ENCODE results near the gene RXRA. TPM values are rescaled to one million over a fixed set of nuclear protein-coding genes. Genes with fewer than 3 reads are reported as not detected.

The RXRA gene
- total and polyA plus RNA-seq, 12 donors = 5.5 to 114 (median 71.3) TPM

DNA sequence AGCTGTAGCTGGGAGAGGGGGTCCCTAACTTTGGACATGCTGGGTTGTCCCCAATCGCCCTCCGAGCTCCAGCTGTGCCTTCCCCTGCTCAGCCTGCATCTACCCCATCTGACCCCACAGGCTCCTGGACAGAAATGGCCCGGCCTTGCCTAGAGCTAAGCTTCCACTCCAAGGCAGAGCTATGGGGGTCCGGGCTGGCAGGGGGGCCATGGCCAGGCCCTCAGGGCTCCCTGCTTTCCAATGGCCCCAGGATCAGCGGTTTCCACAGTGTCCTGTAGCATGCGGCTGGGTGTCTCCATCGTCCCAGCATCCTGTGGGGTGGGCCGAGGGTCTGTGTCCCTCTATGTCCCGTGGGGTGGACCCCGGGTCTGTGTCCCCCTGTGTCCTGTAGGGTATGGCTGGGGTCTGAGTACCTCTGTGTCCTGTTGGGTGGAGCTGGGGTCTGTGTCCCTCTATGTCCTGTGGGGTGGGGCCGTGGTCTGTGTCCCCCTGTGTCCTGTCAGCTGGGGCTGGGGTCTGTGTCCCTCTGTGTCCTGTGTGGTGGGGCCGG is 130.6 kb downstream of the RXRA start:
- Histone ChIP-seq H3K4me3 (no peak overlapping the region), H3K4me1 (replicated peaks in 1 of 2) (peaks cover 0 to 11% of the 10 kb centered on the region in 2 donors)

DNA sequence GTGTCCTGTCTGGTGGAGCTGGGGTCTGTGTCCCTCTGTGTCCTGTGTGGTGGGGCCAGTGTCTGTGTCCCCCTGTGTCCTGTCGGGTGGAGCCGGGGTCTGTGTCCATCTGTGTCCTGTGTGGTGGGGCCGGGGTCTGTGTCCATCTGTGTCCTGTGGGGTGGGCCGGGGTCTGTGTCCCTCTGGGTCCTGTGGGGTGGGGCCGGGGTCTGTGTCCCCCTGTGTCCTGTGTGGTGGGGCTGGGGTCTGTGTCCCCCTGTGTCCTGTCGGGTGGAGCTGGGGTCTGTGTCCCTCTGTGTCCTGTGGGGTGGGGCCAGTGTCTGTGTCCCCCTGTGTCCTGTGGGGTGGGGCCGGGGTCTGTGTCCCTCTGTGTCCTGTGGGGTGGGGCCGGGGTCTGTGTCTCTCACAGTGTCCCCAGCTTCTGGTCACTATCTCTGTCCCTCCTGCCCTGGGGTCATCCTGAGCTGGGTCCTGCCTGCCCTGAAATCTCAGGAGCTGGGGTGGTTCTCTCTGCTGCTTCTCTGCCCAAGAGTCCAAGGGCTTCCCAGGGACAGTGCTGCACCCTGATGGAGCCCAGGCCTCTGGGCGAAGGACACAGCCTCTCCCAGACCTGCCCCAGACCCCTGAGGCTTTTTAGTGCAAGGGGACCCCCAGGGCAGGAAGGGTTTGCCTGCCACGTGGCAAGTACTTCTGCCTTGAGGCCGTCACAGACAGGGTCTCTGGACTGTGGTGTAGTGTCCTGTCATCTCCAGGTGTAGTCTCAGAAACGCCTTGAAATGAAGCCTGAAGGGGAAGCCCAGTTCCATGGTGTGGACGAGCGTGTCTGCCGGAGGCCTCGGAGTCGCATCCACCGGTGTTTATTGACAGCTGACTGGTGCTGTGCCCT is 131.3 kb downstream of the RXRA start:
- Histone ChIP-seq H3K4me1 (replicated peaks in 1 of 2) (peaks cover 0 to 11% of the 10 kb centered on the region in 2 donors), H3K9me3 (replicated peaks in 1 of 3) (no peaks in the 10 kb centered on the region), H3K27ac (peak overlapping the region in 2 of 5 donors; percentile 90 to 91), H3K4me3 (no peak overlapping the region), H3K36me3 (replicated peaks in 1 of 2) (no peaks in the 10 kb centered on the region), H3K27me3 (peaks cover 3% of the 10 kb centered on the region)
- 82 to 87% (median 86%) methylated on average over 4 to 18 of the region's 18 CpGs for WGBS, 4 donors
- TF ChIP-seq, protein P1, sequence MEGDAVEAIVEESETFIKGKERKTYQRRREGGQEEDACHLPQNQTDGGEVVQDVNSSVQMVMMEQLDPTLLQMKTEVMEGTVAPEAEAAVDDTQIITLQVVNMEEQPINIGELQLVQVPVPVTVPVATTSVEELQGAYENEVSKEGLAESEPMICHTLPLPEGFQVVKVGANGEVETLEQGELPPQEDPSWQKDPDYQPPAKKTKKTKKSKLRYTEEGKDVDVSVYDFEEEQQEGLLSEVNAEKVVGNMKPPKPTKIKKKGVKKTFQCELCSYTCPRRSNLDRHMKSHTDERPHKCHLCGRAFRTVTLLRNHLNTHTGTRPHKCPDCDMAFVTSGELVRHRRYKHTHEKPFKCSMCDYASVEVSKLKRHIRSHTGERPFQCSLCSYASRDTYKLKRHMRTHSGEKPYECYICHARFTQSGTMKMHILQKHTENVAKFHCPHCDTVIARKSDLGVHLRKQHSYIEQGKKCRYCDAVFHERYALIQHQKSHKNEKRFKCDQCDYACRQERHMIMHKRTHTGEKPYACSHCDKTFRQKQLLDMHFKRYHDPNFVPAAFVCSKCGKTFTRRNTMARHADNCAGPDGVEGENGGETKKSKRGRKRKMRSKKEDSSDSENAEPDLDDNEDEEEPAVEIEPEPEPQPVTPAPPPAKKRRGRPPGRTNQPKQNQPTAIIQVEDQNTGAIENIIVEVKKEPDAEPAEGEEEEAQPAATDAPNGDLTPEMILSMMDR (IDR thresholded peaks at IDR 0.05) = no peak
- TF ChIP-seq POLR2A (IDR thresholded peaks at IDR 0.05) = no peak
- intact Hi-C loops (cut with DNase I) = loop anchor here in 1 of 2 donors (10.0 kb wide), 1 partner anchor 177 kb away; no protein-coding TSS in a partner anchor
- DNase-seq = no peak

More for the DNA sequence above, 130.6 kb downstream of the RXRA start:
- no peaks in the 10 kb centered on the region for H3K9me3 ChIP-seq (replicated peaks in 1 of 3)
- H3K36me3 ChIP-seq (replicated peaks in 1 of 2) = no peaks in the 10 kb centered on the region
- TF ChIP-seq POLR2A (IDR thresholded peaks at IDR 0.05) = no peak
- TF ChIP-seq, protein P1 (IDR thresholded peaks at IDR 0.05) = no peak
- intact Hi-C loops (cut with DNase I) = loop anchor here in 1 of 2 donors (10.0 kb wide), 1 partner anchor 178 kb away; no protein-coding TSS in a partner anchor
- no peak for DNase-seq
- 61 to 81% (median 80%) methylated on average over 3 to 12 of the region's 12 CpGs for WGBS, 4 donors
- H3K27ac ChIP-seq = peak overlapping the region in 4 of 5 donors; percentile 59 to 91 (median 87)
- H3K27me3 ChIP-seq = no peaks in the 10 kb centered on the region

DNA sequence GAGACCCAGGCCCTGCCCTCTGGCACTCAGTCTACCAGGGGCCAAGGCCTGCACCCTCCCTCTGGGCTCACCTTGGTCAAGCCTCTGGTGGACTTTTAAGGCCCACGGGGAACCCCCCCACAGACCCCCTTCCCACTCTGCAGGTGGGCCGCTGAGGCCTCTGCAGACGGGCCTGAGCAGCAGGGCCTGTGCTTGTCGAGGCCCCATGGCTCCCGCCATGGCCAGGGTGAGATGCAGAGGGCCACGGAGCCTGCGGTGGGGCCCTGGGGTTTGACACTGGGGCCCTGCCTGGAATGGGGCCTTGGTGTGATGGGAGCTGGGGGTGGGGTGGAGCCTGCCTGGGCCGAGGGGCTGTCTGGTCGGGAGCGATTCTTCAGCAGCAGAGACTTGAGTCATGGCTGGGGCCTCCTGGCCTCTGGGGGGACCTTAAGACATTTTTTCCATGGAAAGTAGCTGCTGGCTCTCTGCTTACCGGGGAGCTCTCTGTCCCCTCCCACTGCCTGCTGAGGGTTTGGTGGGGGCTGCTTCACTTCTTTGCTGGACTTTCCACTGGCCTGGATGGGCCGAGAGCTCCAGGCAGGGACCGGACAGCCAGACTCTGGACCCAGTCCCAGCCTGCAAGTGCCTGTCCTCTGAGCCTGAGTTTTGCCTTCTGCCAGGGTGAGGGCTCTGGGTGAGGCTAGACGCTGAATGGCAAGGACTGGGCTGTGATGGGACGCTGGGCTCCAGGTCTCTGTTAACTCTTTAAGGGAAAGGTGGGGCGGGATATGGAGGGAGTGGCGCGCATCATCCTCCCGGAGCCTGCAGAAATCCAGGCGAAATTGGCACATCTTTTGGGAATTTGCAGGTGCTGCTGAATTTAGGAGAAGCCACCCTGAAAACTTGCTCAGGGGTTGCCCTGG is 132.2 kb downstream of the RXRA start:
- Histone ChIP-seq H3K4me3 (no peak overlapping the region), H3K9me3 (replicated peaks in 1 of 3) (no peaks in the 10 kb centered on the region), H3K27me3 (peaks cover 3% of the 10 kb centered on the region), H3K4me1 (replicated peaks in 1 of 2) (peaks cover 0 to 11% of the 10 kb centered on the region in 2 donors), H3K36me3 (replicated peaks in 1 of 2) (no peaks in the 10 kb centered on the region), H3K27ac (peak overlapping the region in 2 of 5 donors; percentile 6 to 49)
- TF ChIP-seq POLR2A (IDR thresholded peaks at IDR 0.05) = no peak
- TF ChIP-seq, protein P1 (IDR thresholded peaks at IDR 0.05) = no peak
- no peak for DNase-seq
- WGBS, 4 donors = 74 to 90% (median 80%) methylated on average over 5 to 20 of the region's 20 CpGs
- intact Hi-C loops (cut with DNase I) = loop anchor here in 1 of 2 donors (10.0 kb wide), 1 partner anchor 176 kb away; no protein-coding TSS in a partner anchor

Measured in adrenal gland (tissue), 12 donors.